GM18526 (cell line): ENCODE data around the gene CDH23.

Experiments
- POLR2A ChIP-seq: IDR thresholded peaks from 3 replicates; pipeline ENCODE4 v1.6.1; 2011; ENCODE audit not compliant: insufficient read length; ENCODE audit errors: extremely low read depth

The CDH23 gene

DNA sequence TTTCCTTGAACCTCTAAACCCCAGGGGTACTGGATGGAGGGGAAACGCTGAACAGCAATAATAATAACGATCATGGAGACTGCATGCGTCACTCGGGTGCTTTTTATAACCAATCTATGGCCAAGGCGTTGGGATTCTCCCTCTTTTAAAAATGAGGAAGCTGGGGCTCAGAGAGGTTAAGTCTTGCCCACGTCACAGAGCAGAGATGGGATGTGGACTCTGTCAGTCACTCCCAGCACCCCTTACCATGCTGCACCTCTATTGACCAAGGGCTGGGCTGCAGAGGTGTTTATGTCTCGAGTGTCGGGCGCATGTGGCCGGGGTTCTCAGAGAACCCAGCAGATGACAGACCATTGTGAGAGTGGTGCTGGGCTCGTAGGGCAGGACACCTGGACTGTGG lies 129.9 kb downstream of the CDH23 start:
- no peak for TF ChIP-seq POLR2A

DNA sequence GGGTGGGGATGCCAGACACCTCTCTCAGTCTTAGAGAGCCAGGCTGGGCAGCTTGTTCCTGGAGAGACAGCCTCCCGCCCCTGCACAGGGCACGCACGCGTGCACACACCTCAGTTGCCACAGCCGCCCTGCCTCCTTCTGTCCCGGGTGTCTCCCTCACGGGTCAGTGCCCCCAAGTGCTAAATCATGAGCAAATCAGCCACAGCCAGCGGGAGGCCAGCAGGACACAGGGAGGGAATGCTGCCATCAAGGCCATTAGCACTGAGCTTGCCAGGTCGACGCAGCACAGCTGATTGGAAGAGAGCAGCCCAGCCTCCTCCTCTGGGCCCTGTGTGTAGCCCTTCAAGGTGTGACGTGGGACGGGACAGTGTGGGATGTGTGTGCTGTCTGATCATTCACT lies 130.4 kb downstream of the CDH23 start:
- no peak for TF ChIP-seq POLR2A

DNA sequence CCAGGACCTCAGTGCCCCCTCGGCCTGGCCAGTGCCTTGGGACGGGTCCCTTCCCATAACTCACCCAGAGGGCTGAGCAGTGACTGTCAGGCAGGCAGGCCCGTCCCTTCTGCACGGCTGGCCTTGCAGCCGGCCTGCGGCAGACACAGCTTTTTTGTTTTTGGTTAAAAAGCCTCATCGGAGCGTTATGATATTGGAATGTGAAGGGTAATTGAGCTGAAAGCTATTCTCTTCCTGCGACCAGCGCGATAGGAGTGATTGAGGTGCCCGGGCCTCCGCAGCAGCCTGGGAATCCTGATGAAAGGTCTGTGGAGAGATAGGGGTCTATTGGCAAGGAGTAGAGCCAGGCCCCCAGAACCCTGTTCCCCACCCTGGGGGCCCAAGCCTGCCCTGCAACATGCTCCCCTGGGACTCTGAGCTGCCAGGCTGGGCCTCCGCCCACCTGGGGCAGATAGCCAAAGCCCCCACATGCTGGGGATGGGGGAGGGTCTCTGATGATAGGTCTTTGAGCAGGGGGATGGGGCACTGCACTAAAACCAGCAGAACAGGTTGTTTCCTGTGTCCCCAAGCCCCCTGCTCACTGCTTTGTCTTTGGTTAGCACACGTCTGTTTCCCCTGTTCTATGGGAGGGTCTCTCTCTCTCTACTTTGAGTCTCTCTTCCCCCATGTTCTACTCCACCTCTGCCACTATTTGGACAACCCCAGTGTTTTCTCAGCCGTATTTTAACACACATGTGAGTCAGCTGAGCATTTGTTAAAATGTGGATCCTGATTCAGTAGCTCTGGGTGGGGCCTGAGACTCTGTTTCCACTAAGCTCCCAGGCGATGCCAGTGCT lies 131.9 kb downstream of the CDH23 start:
- TF ChIP-seq POLR2A: no peak

DNA sequence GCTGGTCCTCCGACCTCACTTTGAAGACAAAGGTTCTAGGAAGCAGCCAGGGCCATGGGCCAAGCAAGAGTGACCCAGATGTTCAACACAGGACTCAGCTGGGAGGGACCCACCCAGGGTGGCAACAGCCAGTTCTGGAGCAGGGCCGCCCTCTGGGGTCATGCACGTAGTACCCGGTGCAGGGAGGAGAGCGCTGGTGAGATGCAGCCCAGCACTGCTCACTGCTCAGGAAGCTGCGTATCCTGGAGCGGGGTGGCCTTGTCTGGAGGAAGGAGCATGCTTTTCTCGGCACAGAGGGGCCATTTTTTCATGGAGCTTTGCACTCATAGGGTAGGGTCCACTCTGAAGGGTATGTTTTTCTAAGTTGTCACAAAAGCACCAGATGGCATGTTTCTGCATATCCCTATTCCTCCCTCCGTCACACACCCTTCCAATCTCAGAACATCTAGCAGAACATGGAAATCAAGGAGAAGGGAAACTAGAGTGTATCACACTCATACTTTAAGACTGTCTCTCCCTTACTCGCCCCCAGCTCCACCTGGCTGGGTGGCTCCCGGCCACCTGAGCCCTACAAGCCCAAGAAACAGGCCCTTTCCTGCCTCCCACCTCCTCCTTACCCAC lies 132.6 kb downstream of the CDH23 start:
- TF ChIP-seq POLR2A: no peak

DNA sequence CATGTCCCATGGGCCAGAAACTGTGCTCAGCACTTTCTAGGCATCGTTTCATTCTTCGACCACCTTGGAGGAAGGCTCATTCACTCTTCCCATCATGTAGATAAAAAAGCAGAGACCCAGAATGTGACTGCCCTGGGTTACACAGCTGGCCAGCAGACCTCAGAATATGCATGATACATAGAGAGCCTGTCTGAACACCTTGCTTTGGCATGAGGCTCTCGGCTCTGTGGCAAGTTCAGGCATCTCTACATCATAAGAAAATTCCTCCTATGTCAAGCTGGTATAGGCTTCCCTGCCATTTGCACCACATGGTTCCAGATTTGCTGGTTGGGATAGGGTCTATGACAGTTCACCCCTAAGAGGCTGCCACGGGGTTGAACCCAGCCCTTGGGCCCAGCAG lies 134.1 kb downstream of the CDH23 start:
- TF ChIP-seq POLR2A: no peak

DNA sequence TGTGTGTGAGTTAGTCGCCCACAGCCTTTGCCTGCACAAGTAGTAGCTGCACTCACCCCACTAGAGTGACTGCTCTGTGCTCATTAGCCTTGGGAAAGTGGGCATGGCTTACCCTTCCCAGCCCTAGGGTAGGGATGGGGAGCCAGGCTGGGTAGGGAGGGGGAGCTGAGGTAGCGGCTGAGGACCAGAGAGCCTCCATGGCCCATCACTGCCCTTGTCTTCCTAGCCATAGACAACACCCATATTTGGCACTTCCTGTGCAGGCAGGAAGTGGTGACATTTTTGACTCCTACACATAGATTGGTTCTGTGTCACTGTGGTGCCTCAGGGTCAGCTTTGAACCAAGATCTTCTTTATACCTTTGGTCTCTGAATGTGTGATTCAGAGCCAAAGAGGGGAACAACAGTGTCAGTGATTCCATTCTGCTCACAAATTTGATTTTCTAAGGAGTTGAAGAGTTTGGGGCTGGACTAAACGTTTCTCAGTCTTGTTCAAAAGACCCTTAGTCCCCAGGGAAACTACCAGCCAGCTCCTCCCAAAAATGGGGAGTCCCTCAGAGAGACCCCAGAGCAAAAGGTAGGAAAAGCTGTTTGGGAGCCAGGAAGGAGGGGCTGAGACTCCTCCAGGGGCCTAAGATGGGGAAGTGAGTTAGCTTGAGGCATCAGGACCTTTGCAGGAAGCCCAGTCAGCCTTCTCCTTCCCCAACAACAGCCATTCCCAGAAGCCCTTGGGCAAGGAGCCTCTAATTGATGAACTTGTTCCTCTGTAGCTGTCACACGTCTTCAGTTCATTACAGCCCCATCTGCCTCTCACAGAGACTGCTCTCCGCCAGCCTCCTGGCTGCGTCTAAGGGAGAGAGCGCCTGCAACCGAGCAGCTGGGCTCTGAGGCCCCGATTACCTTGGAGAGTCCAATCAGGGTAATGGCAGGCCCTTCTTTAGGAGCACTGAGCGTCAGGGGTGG lies 135.0 kb downstream of the CDH23 start:
- no peak for TF ChIP-seq POLR2A

DNA sequence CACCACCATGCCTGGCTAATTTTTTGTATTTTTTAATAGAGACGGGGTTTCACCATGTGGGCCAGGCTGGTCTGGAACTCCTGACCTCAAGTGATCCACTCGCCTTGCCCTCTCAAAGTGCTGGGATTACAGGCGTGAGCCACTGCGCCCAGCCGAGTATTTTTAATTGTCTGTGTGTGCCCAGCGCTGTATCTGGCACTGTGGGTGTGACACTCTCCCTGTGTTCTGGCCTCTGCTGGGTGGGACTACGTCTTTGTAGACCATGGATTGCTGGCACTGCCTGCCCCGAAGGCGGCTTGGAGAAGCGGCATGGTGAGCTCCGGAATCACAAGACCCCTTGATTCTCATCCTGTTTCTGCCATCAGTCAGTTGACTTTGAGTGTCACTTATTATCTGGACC lies 136.2 kb downstream of the CDH23 start:
- no peak for TF ChIP-seq POLR2A

DNA sequence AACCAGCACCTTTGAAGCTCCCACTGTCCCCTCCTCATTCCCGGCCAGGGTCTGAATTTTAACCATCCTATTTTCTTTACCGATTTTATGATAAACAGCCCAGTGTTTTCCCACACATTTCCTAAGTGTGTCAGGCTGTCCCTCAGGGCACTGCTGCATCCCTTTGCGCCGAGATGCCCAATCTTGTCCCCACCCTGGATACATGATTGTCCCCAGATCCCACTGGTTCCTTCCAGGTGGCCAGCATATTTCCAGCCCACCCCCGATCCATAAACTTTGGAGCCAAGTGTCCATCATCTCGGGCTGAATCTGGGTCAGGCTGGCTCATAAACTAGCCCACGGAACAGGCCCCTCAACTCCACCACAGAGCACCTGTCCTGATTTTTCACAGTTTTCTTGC lies 137.2 kb downstream of the CDH23 start:
- no peak for TF ChIP-seq POLR2A

DNA sequence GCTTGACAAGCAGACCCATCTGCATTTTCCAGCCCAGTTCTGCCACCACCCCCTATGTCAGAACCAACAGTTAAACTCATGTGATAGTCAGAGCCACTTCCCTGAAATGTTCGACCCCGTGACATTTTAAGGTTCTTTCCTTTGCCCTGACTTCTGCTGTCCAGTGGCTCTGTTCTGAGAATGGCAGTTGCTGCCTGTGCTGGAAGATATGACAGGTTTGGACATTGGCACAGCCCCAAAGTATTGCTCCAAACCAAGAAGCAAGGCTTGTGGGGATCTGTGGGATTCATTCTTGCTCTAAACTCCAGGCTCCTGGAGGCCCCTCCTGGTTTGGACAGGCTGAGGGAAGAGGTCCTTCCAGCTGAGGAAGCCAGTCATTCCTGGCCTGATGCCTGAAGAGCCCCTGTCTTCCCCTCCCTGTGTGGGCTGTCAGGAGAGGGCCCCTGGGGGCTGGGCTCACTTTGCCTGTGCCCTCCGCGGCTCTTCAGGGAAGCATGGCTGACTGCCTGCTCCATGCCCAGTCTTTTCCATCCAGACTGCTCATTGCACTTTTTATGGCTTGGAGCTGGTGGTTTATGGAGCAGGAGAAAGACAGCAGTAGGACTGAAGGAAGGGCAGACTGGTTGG lies 138.0 kb downstream of the CDH23 start:
- TF ChIP-seq POLR2A: no peak

DNA sequence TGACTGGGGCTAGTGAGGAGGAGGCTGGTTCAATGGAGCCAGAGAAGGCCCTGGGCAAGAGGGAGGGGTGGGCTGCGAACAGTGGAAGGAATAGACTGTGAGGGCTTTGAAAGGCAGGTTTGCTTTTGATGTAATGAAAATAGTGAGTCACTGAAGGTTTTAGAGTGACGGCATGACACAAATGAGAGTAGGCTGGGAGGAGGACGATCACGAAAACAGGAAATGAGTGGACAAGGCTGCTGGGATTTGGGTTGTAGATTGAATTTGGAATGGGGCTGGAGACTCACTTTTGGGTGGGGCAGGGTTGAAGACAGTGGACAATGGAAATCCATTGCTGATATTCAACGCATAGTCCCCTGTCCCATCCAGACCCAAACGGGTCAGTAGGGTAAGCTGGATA lies 139.6 kb downstream of the CDH23 start:
- TF ChIP-seq POLR2A: no peak

DNA sequence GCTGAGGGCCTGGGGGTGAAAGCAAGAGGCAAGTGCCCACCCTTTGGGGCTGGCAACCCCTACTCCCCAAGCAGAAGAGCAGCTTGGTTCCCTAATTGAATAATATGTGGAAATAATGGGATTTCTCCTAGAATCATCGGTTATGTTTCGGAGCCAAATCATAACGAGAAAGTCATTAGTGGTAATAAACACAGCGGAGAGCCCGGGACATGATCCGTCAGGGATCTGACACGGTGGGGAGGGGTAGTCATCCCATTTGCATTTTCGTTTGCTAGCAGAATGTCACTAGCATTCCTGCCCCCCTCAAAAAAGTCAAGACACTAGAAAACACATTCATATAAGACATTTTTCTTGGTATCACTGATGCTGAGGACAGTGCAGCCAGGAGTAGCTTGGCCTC lies 140.4 kb downstream of the CDH23 start:
- no peak for TF ChIP-seq POLR2A

DNA sequence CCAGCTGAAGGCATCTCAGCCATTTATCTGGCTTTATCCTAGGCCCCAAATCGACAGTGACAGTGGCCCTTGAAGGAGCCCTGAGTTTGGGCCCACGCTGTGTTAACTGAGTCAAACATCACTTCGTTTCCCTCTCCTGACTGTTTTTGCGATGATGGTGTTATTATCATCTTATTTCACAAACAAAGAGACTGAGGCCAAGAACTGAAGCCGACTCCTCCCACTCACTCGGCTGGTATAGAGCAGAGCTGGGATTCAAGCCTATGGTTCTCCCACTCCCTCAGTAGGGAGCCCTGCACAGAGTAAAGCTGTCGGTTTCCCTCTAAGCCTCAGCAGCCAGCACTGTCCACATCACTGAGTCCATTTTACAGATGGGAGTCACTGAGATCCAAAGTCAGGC lies 141.0 kb downstream of the CDH23 start:
- no peak for TF ChIP-seq POLR2A

DNA sequence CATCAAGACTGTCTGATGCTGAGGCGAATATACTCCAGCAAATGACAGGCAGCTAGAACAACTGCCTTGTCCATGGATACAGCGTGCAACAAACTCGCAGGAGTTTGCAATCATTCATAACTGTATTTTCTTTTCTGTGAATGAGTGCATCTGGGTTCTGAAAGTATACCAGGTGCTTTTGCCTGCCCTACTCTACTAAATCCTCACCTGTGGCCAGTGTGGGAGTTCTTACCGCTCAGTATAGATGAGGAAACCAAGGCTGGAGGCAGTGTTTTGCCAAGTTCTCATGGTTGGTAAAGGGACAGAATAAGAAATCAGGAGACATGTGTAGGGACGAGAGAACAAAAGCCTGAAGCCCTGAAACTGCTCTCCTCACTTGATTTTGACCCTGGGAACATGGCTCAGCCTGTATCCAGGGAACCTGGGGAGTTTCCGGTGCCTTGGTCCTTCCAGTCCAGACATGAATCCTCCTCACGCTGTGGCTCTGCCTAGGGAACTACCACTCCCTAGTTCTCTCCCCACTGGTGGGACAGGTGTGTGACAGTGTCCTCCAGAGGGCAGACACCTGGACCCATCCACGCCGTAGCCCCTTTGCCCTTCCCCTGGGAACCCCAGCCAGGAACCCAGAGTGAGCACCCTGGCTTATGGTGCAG lies 142.0 kb downstream of the CDH23 start:
- TF ChIP-seq POLR2A: no peak

DNA sequence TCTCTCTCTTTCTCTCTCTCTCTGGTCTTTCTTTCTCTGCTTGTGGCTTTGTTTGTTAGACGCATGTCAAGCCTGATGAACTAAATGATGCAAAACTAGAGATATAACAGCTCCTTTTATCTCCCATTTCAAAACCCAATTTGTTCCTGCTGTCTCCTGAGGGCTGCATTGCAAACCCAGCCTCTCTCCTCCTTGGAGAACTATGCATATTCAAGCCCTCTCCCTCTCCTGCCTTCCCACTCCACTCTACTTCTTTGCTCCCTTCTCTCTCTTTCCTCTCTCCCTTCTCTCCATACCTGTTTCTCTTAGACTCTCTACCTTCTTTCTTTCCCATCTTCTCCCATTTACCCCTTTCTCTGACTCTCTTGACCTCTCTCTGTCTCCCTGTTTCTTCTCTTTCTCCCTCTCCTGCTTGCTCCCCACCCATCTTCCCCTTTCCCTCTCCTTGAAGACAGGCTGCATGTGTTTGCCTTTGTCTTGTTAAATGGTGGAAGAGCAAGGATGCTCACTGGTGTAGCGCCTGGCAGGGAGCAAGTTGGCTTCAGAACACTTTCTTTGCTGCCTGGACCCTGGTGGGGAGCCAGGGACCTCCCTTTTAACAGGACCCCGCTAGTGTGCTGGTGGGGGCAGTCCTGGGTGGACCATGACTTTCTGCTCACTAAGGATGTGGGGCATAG lies 142.9 kb downstream of the CDH23 start:
- TF ChIP-seq POLR2A: no peak
